Measurements from ENCODE around the gene GPC6.

Gene GPC6

DNA sequence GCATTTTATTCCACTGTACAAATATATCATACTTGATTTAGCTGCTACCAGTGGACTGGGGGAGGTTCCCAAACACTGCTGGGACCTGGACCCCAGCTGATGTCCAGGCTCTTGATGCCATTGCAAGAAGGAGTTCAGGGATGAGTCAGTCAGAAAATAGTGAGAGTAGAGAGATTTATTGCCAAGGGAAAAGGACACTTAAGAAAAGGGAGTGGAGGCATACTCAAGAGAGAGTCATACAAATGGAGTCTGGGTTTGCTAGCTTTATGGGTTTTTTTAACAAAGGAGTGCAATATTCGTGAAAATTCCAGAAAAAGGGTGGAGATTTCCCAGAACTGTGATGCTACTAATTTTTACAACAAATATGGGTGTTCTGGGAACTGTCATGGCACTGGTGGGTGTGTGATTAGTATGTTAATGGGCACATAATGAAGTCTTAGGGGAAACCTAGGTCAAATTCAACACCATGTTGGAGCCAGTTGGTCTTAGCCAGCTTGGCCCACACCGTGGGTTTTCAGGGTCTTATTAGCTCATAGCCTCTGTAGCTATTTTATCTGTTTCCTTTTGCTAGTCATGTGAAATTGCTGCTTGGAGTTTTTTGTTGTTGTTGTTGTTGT is 36.2 kb downstream of the GPC6 start:
- no peak for DNase-seq (ENCODE audit: low read depth)
- TF ChIP-seq, protein P1, sequence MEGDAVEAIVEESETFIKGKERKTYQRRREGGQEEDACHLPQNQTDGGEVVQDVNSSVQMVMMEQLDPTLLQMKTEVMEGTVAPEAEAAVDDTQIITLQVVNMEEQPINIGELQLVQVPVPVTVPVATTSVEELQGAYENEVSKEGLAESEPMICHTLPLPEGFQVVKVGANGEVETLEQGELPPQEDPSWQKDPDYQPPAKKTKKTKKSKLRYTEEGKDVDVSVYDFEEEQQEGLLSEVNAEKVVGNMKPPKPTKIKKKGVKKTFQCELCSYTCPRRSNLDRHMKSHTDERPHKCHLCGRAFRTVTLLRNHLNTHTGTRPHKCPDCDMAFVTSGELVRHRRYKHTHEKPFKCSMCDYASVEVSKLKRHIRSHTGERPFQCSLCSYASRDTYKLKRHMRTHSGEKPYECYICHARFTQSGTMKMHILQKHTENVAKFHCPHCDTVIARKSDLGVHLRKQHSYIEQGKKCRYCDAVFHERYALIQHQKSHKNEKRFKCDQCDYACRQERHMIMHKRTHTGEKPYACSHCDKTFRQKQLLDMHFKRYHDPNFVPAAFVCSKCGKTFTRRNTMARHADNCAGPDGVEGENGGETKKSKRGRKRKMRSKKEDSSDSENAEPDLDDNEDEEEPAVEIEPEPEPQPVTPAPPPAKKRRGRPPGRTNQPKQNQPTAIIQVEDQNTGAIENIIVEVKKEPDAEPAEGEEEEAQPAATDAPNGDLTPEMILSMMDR (IDR thresholded peaks at IDR 0.05; ENCODE audit: low read depth, low read length): no peak
- TF ChIP-seq POLR2A (IDR thresholded peaks at IDR 0.05; ENCODE audit: extremely low read depth, insufficient read length) (no peak), MAX (IDR thresholded peaks at IDR 0.05; ENCODE audit: low read depth, low read length) (no peak), MYC (IDR thresholded peaks at IDR 0.05; ENCODE audit: low read depth, low read length) (no peak)
- no peak overlapping the region for H3K4me3 ChIP-seq (ENCODE audit: low read depth, low read length)

GRCh38 chr13:93264876-93265275 is 38.3 kb downstream of the GPC6 start:
- DNase-seq (ENCODE audit: low read depth): no peak
- H3K4me3 ChIP-seq (ENCODE audit: low read depth, low read length): no peak overlapping the region
- TF ChIP-seq POLR2A (IDR thresholded peaks at IDR 0.05; ENCODE audit: extremely low read depth, insufficient read length): no peak
- TF ChIP-seq MYC (IDR thresholded peaks at IDR 0.05; ENCODE audit: low read depth, low read length): no peak
- TF ChIP-seq MAX (IDR thresholded peaks at IDR 0.05; ENCODE audit: low read depth, low read length): no peak
- TF ChIP-seq, protein P1 (IDR thresholded peaks at IDR 0.05; ENCODE audit: low read depth, low read length): no peak

DNA sequence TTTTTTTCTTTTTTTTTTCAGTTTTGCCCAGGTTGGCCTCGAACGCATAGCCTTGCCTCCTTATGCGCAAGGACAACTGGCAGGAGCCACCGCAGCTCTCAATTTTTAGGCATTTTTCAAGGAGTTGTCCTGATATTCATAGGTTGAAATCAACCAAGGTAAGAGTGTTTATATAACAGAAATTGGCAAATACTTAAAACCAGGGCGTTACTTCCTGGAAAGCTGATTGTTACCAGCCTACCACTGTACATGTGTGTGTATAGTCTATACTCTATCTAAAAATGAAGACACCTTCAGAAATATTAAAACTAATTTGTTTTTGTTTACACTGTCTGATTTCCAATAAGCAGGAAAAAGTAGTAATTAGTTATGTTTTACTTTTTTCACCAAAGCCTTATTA is 39.2 kb downstream of the GPC6 start:
- no peak for DNase-seq (ENCODE audit: low read depth)
- TF ChIP-seq, protein P1 (IDR thresholded peaks at IDR 0.05; ENCODE audit: low read depth, low read length): no peak
- TF ChIP-seq MAX (IDR thresholded peaks at IDR 0.05; ENCODE audit: low read depth, low read length): no peak
- no peak for TF ChIP-seq POLR2A (IDR thresholded peaks at IDR 0.05; ENCODE audit: extremely low read depth, insufficient read length)
- no peak for TF ChIP-seq MYC (IDR thresholded peaks at IDR 0.05; ENCODE audit: low read depth, low read length)
- H3K4me3 ChIP-seq (ENCODE audit: low read depth, low read length): no peak overlapping the region

GRCh38 chr13:93266681-93267080 is 40.1 kb downstream of the GPC6 start:
- no peak overlapping the region for H3K4me3 ChIP-seq (ENCODE audit: low read depth, low read length)
- no peak for TF ChIP-seq MAX (IDR thresholded peaks at IDR 0.05; ENCODE audit: low read depth, low read length)
- no peak for TF ChIP-seq POLR2A (IDR thresholded peaks at IDR 0.05; ENCODE audit: extremely low read depth, insufficient read length)
- TF ChIP-seq, protein P1 (IDR thresholded peaks at IDR 0.05; ENCODE audit: low read depth, low read length): no peak
- no peak for TF ChIP-seq MYC (IDR thresholded peaks at IDR 0.05; ENCODE audit: low read depth, low read length)
- no peak for DNase-seq (ENCODE audit: low read depth)

- DNase-seq (ENCODE audit: low read depth): no peak
- no peak overlapping the region for H3K4me3 ChIP-seq (ENCODE audit: low read depth, low read length)
- no peak for TF ChIP-seq POLR2A (IDR thresholded peaks at IDR 0.05; ENCODE audit: extremely low read depth, insufficient read length)
- TF ChIP-seq, protein P1 (IDR thresholded peaks at IDR 0.05; ENCODE audit: low read depth, low read length): no peak
- TF ChIP-seq MAX (IDR thresholded peaks at IDR 0.05; ENCODE audit: low read depth, low read length): no peak
- TF ChIP-seq MYC (IDR thresholded peaks at IDR 0.05; ENCODE audit: low read depth, low read length): no peak
Observed at GRCh38 chr13:93268327-93269028, 41.9 kb downstream of the GPC6 start.

All from NB4 (cell line).